GM12878 (cell line): ENCODE data around the gene PDZD2. TPM values are rescaled to one million over a fixed set of nuclear protein-coding genes. Genes with fewer than 3 reads are reported as not detected.

Experiments used
- ATAC-seq: fragments of 200-7000 bp; cut with Tn5 transposase; 3 replicates; pipeline ENCODE4 v1.9.1; 2020; ENCODE audit warnings: mild to moderate bottlenecking, moderate library complexity
- BruUV-seq: library from RNA; stranded (reverse); fragments of 400-500 nt; replicated peaks from 2 replicates; lab custom pipeline; 2021; lab: Mats Ljungman, UMichigan
- CTCF ChIA-PET: fragments of 300-600 bp; sonication (Branson Sonifier 250); formaldehyde crosslinking; extraction: SDS; loops from one replicate; lab custom pipeline; 2021; ENCODE audit warnings: inconsistent platforms; lab: Yijun Ruan, JAX
- POLR2A ChIA-PET: fragments of 350-600 bp; formaldehyde crosslinking; extraction: SDS; loops from one replicate; lab custom pipeline; 2021; ENCODE audit warnings: inconsistent platforms; lab: Charles Lee
- RAD21 ChIA-PET: fragments of 300-600 bp; sonication (Branson Sonifier 250); formaldehyde crosslinking; loops from one replicate; lab custom pipeline; 2023; ENCODE audit warnings: antibody characterized with exemption; ENCODE audit not compliant: unreplicated experiment; lab: Charles Lee
- SMC1A ChIA-PET: fragments of 300-600 bp; sonication (Branson Sonifier 250); formaldehyde crosslinking; loops from one replicate; lab custom pipeline; 2023; ENCODE audit not compliant: unreplicated experiment, uncharacterized antibody; lab: Charles Lee
- DNase-seq: peaks from one replicate; pipeline ENCODE4 v3.0.0-alpha.2; 2011; ENCODE audit warnings: low read depth, low spot score
- FAIRE-seq: peaks from 3 replicates; lab custom pipeline; 2011; peaks lifted over from hg19 to GRCh38; lab: Jason Lieb, UNC
- H2AFZ ChIP-seq: 2 replicates; pipeline ENCODE4 v1.6.0; 2011; ENCODE audit warnings: low read depth, low read length, control low read depth; ENCODE audit not compliant: control insufficient read depth
- H3K27ac ChIP-seq: 2 replicates; pipeline ENCODE4 v1.5.1; 2011; ENCODE audit warnings: control low read depth; ENCODE audit not compliant: control insufficient read depth, insufficient read depth
- H3K27me3 ChIP-seq, 2 experiments: replicated peaks in 1 of 2; 2 replicates each; pipeline versions ENCODE4 v1.6.0 to v1.6.1; 2011; ENCODE audit warnings: low read length in 1 of 2; ENCODE audit not compliant: control insufficient read depth in 2 of 2, insufficient read depth in 2 of 2
- H3K36me3 ChIP-seq, 2 experiments: 2 replicates each; pipeline ENCODE4 v1.5.1; 2011; ENCODE audit warnings: low read length in 1 of 2; ENCODE audit not compliant: control insufficient read depth in 2 of 2, insufficient read depth in 2 of 2
- H3K4me1 ChIP-seq: 2 replicates; pipeline ENCODE4 v1.6.1; 2011; ENCODE audit warnings: mild to moderate bottlenecking, low read length, moderate library complexity, mixed read lengths; ENCODE audit not compliant: control insufficient read depth, insufficient read depth
- H3K4me2 ChIP-seq: 2 replicates; pipeline ENCODE4 v1.6.0; 2011; ENCODE audit warnings: control low read depth; ENCODE audit not compliant: control insufficient read depth, insufficient read depth
- H3K4me3 ChIP-seq: fragments of 200-600 bp; sonication (generic); 2 replicates; pipeline ENCODE4 v1.5.1; 2016
- H3K79me2 ChIP-seq: 2 replicates; pipeline ENCODE4 v1.6.0; 2011; ENCODE audit warnings: low read length; ENCODE audit not compliant: control insufficient read depth, insufficient read depth
- H3K9ac ChIP-seq: 2 replicates; pipeline ENCODE4 v1.8.0; 2011; ENCODE audit warnings: low read length, control low read depth, mixed read lengths; ENCODE audit not compliant: control insufficient read depth, insufficient read depth
- H3K9me3 ChIP-seq: replicated peaks from 3 replicates; pipeline ENCODE4 v1.5.1; 2011; ENCODE audit warnings: mild to moderate bottlenecking, low read length; ENCODE audit not compliant: control insufficient read depth, insufficient read depth
- H4K20me1 ChIP-seq: 2 replicates; pipeline ENCODE4 v1.6.0; 2011; ENCODE audit not compliant: control insufficient read depth, insufficient read depth
- EGR1 ChIP-seq, 2 experiments: IDR thresholded peaks; 1 replicate in 1 of 2; 2 replicates in 1 of 2; pipeline ENCODE4 v1.6.1; 2011 to 2012; ENCODE audit warnings: low read depth in 2 of 2, low read length in 2 of 2, borderline replicate concordance in 1 of 2, mild to moderate bottlenecking in 1 of 2, moderate library complexity in 1 of 2
- ELK1 ChIP-seq: IDR thresholded peaks from 2 replicates; pipeline ENCODE4 v1.6.1; 2012; ENCODE audit warnings: low read depth, low read length, improper control_type of control experiment
- IRF3 ChIP-seq: fragments of 450-650 bp; IDR thresholded peaks from 2 replicates; pipeline ENCODE4 v1.6.1; 2014; ENCODE audit warnings: mild to moderate bottlenecking
- MLLT1 ChIP-seq: fragments of 450-650 bp; IDR thresholded peaks from 2 replicates; pipeline ENCODE4 v1.6.1; 2016; ENCODE audit warnings: mild to moderate bottlenecking
- MTA3 ChIP-seq: IDR thresholded peaks from 2 replicates; pipeline ENCODE4 v1.6.1; 2012; ENCODE audit warnings: low read length, inconsistent platforms, borderline replicate concordance
- NFXL1 ChIP-seq: fragments of 450-650 bp; IDR thresholded peaks from 2 replicates; pipeline ENCODE4 v1.6.1; 2017; ENCODE audit warnings: antibody characterized with exemption, mild to moderate bottlenecking, borderline replicate concordance
- PAX8 ChIP-seq: fragments of 450-650 bp; IDR thresholded peaks from 2 replicates; pipeline ENCODE4 v1.6.1; 2017; ENCODE audit warnings: mild to moderate bottlenecking, moderate library complexity
- RELB ChIP-seq: fragments of 450-650 bp; IDR thresholded peaks from 2 replicates; pipeline ENCODE4 v1.6.1; 2017; ENCODE audit warnings: low read depth, mild to moderate bottlenecking, moderate library complexity
- SPI1 ChIP-seq: IDR thresholded peaks from 2 replicates; pipeline ENCODE4 v1.6.1; 2011; ENCODE audit warnings: low read depth, mild to moderate bottlenecking, low read length, moderate library complexity, borderline replicate concordance; ENCODE audit not compliant: insufficient read depth
- SUPT20H ChIP-seq: IDR thresholded peaks from 2 replicates; pipeline ENCODE4 v1.6.1; 2011; ENCODE audit warnings: low read depth, mild to moderate bottlenecking, low read length, moderate library complexity, borderline replicate concordance; ENCODE audit not compliant: control insufficient read depth
- TBL1XR1 ChIP-seq: IDR thresholded peaks from 2 replicates; pipeline ENCODE4 v1.6.1; 2012; ENCODE audit warnings: low read depth, low read length, improper control_type of control experiment
- TCF12 ChIP-seq: IDR thresholded peaks from 2 replicates; pipeline ENCODE4 v1.6.1; 2011; ENCODE audit warnings: low read depth, mild to moderate bottlenecking, low read length
- ZNF622 ChIP-seq: fragments of 450-650 bp; IDR thresholded peaks from 2 replicates; pipeline ENCODE4 v1.6.1; 2017; ENCODE audit warnings: mild to moderate bottlenecking, inconsistent platforms
- ZNF687 ChIP-seq: fragments of 450-650 bp; IDR thresholded peaks from 2 replicates; pipeline ENCODE4 v1.6.1; 2017; ENCODE audit warnings: mild to moderate bottlenecking, moderate library complexity
- WGBS: methylation state at CpG from one replicate; pipeline ENCODE4 v1.1.6; 2016; ENCODE audit warnings: low lambda C conversion rate; ENCODE audit not compliant: insufficient replicate concordance, insufficient coverage; ENCODE audit errors: missing lambda C conversion rate; 5-methylcytosine and 5-hydroxymethylcytosine counted together
- in situ Hi-C: fragments of 300-500 bp; cut with MboI; formaldehyde crosslinking; loops from 9 replicates; pipeline ENCODE4 v1.14.3; 2018; ENCODE audit warnings: mixed read lengths
- intact Hi-C: fragments of 100-400 bp; cut with micrococcal nuclease; formaldehyde crosslinking; loops from one replicate; pipeline ENCODE4 v1.14.2; 2022; ENCODE audit not compliant: unreplicated experiment
- polyA plus RNA-seq, 11 experiments: library from polyadenylated mRNA; depleted of rRNA in 4 of 11; unstranded in 6 of 11; stranded (reverse) in 5 of 11; fragments of >200 nt; fragmentation: Nextera tagmentation in 4 of 11; fragmentation: Illumina TruSeq in 1 of 11; extraction: Ambion mirVana in 4 of 11; extraction: Trizol in 1 of 11; gene quantifications; 1 replicate in 1 of 11; 2 replicates in 10 of 11; pipeline versions ENCODE4 v1.2.1 to v1.2.3, GENCODE V29; 2011 to 2016; ENCODE audit warnings: inconsistent platforms in 2 of 11, missing spikeins in 2 of 11, low read depth in 1 of 11
- total RNA-seq, 4 experiments: library from RNA; depleted of rRNA in 3 of 4; stranded (reverse); fragments of >200 nt in 3 of 4; fragmentation: Illumina TruSeq in 1 of 4; extraction: Trizol in 1 of 4; gene quantifications; 2 replicates each; pipeline versions ENCODE4 v1.2.1 to v1.2.3, GENCODE V29; 2013 to 2021

PDZD2 gene
- total and polyA plus RNA-seq, 10 of the 15 experiments (the other 5 are each of a cell fraction or from before 2014, with no cell fraction given): 0.01 to 0.58 (median 0.29) TPM; not detected in 3

GRCh38 chr5:31661257-31661656 is 22.3 kb downstream of the PDZD2 start:
- no peaks in the 10 kb centered on the region for H3K79me2 ChIP-seq
- H3K4me3 ChIP-seq: no peak overlapping the region
- no peak overlapping the region for H3K9ac ChIP-seq
- H3K36me3 ChIP-seq: no peaks in the 10 kb centered on the region
- ChIA-PET CTCF (interaction anchor here (0.6 to 0.9 kb wide), 2 partner anchors 21 to 29 kb away, joined by 3 to 4 read pairs; no protein-coding TSS in a partner anchor), SMC1A (no interaction called here), POLR2A (no interaction called here), RAD21 (no interaction called here)
- ATAC-seq: no peak
- H3K27me3 ChIP-seq: no peaks in the 10 kb centered on the region
- in situ Hi-C loops (no loop called here), intact Hi-C loops (loop anchor here (10.0 kb wide), 1 partner anchor 144 kb away; no protein-coding TSS in a partner anchor)
- no peak for DNase-seq
- H3K9me3 ChIP-seq: no peaks in the 10 kb centered on the region; the same call in 2 of the 3 replicates
- BruUV-seq: no TSS peak
- no peak overlapping the region for H2AFZ ChIP-seq
- H3K4me2 ChIP-seq: no peak overlapping the region
- no peak overlapping the region for H3K27ac ChIP-seq
- WGBS: 69% methylated on average over 4 of the region's 4 CpGs
- FAIRE-seq: no peak
- no peaks in the 10 kb centered on the region for H3K4me1 ChIP-seq
- no peaks in the 10 kb centered on the region for H4K20me1 ChIP-seq
- no peak for TF ChIP-seq TCF12
- no peak for TF ChIP-seq SPI1
- no peak for TF ChIP-seq ZNF687
- no peak for TF ChIP-seq EGR1 (IDR thresholded peaks at IDR 0.05; ENCODE audit: borderline replicate concordance in 1 of 2, low read depth in 2 of 2, low read length in 2 of 2)
- TF ChIP-seq NFXL1: no peak
- TF ChIP-seq SUPT20H: no peak
- no peak for TF ChIP-seq MLLT1
- no peak for TF ChIP-seq PAX8
- TF ChIP-seq IRF3: no peak
- no peak for TF ChIP-seq ZNF622
- no peak for TF ChIP-seq RELB
- no peak for TF ChIP-seq TBL1XR1
- TF ChIP-seq MTA3: no peak
- TF ChIP-seq ELK1: no peak
